Measurements from ENCODE around the gene RAB20.
"Not testable (repeated sequence)": the region's sequence is repeated elsewhere in the genome, so short reads cannot be mapped to it uniquely, and the experiment has no call there.

The RAB20 gene, protein sequence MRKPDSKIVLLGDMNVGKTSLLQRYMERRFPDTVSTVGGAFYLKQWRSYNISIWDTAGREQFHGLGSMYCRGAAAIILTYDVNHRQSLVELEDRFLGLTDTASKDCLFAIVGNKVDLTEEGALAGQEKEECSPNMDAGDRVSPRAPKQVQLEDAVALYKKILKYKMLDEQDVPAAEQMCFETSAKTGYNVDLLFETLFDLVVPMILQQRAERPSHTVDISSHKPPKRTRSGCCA

DNA sequence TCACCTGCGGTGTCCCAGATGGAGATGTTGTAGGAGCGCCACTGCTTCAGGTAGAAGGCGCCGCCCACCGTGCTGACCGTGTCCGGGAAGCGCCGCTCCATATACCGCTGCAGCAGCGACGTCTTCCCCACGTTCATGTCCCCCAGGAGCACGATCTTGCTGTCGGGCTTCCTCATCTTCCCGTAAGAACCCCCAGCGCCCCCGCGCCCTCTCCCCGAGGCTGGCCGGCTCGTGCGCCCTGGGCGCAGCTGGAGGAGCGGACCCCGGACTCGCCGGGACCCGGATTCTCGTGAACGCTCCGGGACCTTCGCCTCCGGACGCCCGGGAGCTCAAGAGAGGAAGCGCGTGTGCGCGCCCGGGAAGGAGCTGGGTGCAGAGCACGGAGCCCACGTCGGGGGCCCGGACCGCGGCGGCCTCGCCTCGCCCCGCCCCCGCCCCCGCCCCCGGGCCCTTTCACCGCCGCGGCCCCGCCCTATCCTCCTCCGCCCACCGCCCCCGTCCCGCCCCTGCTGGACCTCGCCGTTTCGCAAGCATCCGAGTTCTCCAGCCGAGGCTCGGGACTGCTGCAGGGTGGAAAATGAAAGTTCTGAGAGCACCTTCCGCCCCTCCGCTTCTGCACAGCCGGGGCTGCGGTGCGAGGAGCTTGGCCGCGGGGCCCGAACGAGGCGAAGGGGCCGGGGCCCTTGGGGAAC is at the start of gene RAB20:
Gene RAB20 (minus strand): TSS at position 379 of the 692 bp plus-strand sequence. CDS start 203 bp downstream, at position 176.
- no peaks in the 10 kb centered on the region for H3K27me3 ChIP-seq
- no peaks in the 10 kb centered on the region for H3K9me3 ChIP-seq
- peak within 1 kb of the TSS; percentile 95 to 98 for H3K4me3 ChIP-seq
- H3K4me1 ChIP-seq = peaks cover 0 to 46% (median 27%) of the 10 kb centered on the region in 4 donors
- H3K27ac ChIP-seq = peak within 1 kb of the TSS; percentile 99
- H3K36me3 ChIP-seq = peaks cover 0 to 13% (median 5%) of the 10 kb centered on the region in 3 donors
- no peak for TF ChIP-seq CTCF (IDR thresholded peaks at IDR 0.05)
- DNase-seq = peak; percentile 90 to 94
- intact Hi-C loops (cut with DNase I; ENCODE audit: low total_unique reads) = loop anchor here (10.0 kb wide), 1 partner anchor 87 kb away; no protein-coding TSS in a partner anchor

DNA sequence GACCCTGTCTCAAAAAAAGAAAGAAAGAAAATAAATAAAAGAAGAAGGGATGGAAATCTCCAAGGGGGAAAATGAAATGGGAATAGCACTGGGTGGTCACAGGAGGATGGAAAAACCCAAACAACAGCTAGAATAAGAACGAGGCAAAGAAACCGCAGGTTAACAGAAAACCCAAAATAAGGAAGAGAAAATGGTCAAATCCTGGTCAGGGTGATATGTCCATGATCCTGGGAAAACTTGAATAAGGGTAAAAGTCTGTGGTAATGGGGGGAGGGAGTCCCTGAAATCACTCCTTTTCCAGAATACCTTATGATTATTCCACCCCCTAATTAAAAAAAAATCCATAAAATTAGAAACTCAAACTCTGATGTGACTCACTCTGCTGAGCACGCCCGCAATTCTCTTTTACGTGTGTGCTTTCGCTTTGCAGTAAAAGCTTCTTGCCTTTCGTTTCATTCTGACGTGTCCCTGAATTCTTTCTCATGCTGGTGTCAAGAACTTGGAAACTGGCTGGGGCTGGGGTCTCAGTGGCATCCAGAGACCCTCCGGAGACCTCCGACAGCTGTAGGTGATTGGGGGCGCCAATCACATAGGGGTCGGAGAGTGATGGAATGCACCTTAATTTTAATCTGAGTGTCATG is 49.6 kb upstream of the RAB20 start:
- H3K27ac ChIP-seq = no peak overlapping the region
- DNase-seq = no peak
- no peaks in the 10 kb centered on the region for H3K27me3 ChIP-seq
- H3K36me3 ChIP-seq = no peaks in the 10 kb centered on the region
- no peak for TF ChIP-seq CTCF (IDR thresholded peaks at IDR 0.05)
- no peaks in the 10 kb centered on the region for H3K9me3 ChIP-seq
- no peak overlapping the region for H3K4me3 ChIP-seq
- peaks cover 0 to 7% (median 4%) of the 10 kb centered on the region in 4 donors for H3K4me1 ChIP-seq
- intact Hi-C loops (cut with DNase I; ENCODE audit: low total_unique reads) = loop anchor here (10.0 kb wide), 1 partner anchor 444 kb away; no protein-coding TSS in a partner anchor

DNA sequence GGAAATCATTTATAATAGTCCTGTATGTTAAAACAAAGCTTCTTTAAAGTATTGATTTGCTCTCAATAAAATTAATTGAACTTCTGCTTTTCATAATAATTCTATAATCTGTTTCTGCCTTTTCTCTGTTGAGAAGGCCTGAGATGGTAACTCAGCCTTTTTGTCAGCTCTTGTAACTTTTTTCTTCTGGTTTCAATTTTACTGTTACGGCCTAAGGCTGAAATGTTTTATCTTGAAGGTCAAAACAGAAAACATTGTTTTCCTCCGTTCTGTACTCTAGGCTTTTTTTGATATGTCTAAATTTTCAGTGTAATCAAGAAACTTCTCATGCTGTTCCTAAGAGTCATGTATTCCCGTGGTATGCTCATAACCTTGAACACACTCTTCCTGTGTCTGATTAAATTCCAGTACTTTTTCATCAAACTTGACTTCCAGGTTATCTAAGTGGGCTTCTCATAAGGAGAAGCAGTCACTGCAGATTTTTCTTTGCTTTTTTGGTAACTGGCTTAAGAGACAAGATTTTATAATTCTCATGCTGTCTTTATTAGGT is 46.2 kb upstream of the RAB20 start:
- DNase-seq = no peak
- TF ChIP-seq CTCF (IDR thresholded peaks at IDR 0.05) = no peak
- intact Hi-C loops (cut with DNase I; ENCODE audit: low total_unique reads) = no loop called here
- Histone ChIP-seq H3K36me3 (no peaks in the 10 kb centered on the region), H3K9me3 (no peaks in the 10 kb centered on the region), H3K4me1 (no peaks in the 10 kb centered on the region), H3K27me3 (no peaks in the 10 kb centered on the region), H3K27ac (no peak overlapping the region), H3K4me3 (no peak overlapping the region)

DNA sequence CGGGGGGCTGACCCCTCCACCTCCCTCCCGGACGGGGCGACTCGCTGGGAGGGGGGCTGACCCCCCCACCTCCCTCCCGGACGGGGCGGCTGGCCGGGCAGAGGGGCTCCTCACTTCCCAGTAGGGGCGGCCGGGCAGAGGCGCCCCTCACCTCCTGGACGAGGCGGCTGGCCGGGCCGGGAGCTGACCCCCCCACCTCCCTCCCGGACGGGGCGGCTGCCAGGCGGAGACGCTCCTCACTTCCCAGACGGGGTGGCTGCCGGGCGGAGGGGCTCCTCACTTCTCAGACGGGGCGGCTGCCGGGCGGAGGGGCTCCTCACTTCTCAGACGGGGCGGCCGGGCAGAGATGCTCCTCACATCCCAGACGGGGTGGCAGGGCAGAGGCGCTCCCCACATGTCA is 44.8 kb upstream of the RAB20 start:
- H3K4me1 ChIP-seq; H3K27ac ChIP-seq; intact Hi-C loops (cut with DNase I; ENCODE audit: low total_unique reads); H3K27me3 ChIP-seq; H3K9me3 ChIP-seq; H3K4me3 ChIP-seq; DNase-seq; H3K36me3 ChIP-seq: not testable (repeated sequence)

DNA sequence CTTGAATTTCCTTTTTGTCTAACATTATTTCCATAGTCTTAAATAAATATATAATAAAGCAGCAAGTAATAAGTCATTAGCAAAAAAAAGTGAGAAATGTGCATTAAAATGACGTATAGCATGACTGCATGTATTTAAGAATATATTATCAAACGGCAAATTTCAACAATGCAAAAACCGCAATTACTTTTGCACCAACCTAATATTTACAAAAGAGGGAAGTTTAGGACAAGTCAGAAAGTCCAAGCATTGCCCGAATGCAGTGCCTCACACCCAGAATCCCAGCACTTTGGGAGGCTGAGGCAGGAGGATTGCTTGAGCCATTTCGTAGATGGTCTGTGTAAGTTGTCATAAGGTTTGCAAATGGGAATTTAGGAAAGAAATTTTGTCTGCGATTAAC is 43.6 kb upstream of the RAB20 start:
- TF ChIP-seq CTCF (IDR thresholded peaks at IDR 0.05) = no peak
- peaks cover 0 to 4% of the 10 kb centered on the region in 2 donors for H3K27me3 ChIP-seq
- H3K36me3 ChIP-seq = no peaks in the 10 kb centered on the region
- H3K27ac ChIP-seq = no peak overlapping the region
- DNase-seq = no peak
- H3K4me3 ChIP-seq = no peak overlapping the region
- intact Hi-C loops (cut with DNase I; ENCODE audit: low total_unique reads) = no loop called here
- H3K9me3 ChIP-seq = no peaks in the 10 kb centered on the region
- no peaks in the 10 kb centered on the region for H3K4me1 ChIP-seq

All from tibial artery (tissue), 4 donors.